ENCODE measurements around the gene NFS1. TPM values are rescaled to one million over a fixed set of nuclear protein-coding genes. Genes with fewer than 3 reads are reported as not detected.
"Not testable (repeated sequence)": the region's sequence is repeated elsewhere in the genome, so short reads cannot be mapped to it uniquely, and the experiment has no call there.

NFS1 gene
- total RNA-seq, 2 donors from 2014 or later, result 27.0 to 37.4 TPM

DNA sequence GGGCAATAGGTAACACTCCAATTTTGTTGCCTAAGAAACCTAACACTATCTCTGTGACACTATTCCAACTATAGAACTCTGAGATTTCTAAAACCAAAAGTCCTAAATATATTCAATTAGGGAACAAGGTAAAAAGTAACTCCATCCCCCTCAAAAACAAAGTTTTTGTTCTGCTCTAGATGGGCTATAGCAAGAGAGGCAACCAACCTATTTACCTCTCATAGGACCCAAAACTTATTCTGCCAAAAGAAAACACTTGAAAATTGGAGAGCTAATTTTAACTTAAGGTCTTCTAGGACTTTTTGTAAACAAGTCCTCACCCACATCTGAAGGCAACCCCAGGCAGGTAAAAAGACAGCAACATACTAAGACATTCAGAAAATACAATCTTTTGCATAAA is 35.2 kb upstream of the NFS1 start:
- Mint-ChIP-seq H3K27me3 (no peaks in the 10 kb centered on the region), H3K9me3 (no peaks in the 10 kb centered on the region), H3K4me3 (peak overlapping the region; percentile 52), H3K36me3 (peaks cover 49% of the 10 kb centered on the region), H3K4me1 (ENCODE audit: low read depth in 2 of 2) (peaks cover 48 to 58% of the 10 kb centered on the region in 2 donors), H3K27ac (peak overlapping the region; percentile 29 to 51)
- ATAC-seq, result no peak
- no peak for DNase-seq (ENCODE audit: low spot score)

GRCh38 chr20:35732644-35732982 is 33.5 kb upstream of the NFS1 start:
- ATAC-seq (no peak), DNase-seq (ENCODE audit: low spot score) (no peak)
- Mint-ChIP-seq H3K36me3 (peaks cover 36% of the 10 kb centered on the region), H3K27me3 (no peaks in the 10 kb centered on the region), H3K4me1 (ENCODE audit: low read depth in 2 of 2) (peaks cover 36 to 45% of the 10 kb centered on the region in 2 donors), H3K4me3 (peak overlapping the region; percentile 52), H3K27ac (peak overlapping the region in 1 of 2 donors; percentile 29), H3K9me3 (no peaks in the 10 kb centered on the region)

- peaks cover 36% of the 10 kb centered on the region for H3K36me3 Mint-ChIP-seq
- peaks cover 36 to 45% of the 10 kb centered on the region in 2 donors for H3K4me1 Mint-ChIP-seq (ENCODE audit: low read depth in 2 of 2)
- peak overlapping the region in 1 of 2 donors; percentile 0 for H3K27ac Mint-ChIP-seq
- H3K9me3 Mint-ChIP-seq, result no peaks in the 10 kb centered on the region
- ATAC-seq (no peak), DNase-seq (ENCODE audit: low spot score) (no peak)
- H3K4me3 Mint-ChIP-seq, result peak overlapping the region; percentile 24
- H3K27me3 Mint-ChIP-seq, result no peaks in the 10 kb centered on the region
Measured at GRCh38 chr20:35731862-35732643, 32.9 kb upstream of the NFS1 start.

DNA sequence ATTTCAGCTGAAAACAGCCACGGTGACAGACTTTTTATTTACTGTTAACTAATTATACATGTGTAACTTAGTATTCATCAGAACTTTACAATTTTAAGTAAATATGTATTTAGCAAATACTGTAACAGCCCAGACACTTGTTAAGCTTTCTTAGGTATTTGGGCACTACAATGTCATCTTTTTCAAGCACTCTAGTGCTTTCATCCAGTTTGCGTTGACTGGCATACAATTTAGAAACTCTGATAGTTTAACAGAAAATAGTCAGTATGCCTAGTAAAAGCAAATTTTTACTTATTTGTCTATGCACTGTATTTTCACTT is 32.3 kb upstream of the NFS1 start:
- Mint-ChIP-seq H3K27ac (peak overlapping the region in 1 of 2 donors; percentile 0), H3K9me3 (no peaks in the 10 kb centered on the region), H3K4me3 (no peak overlapping the region), H3K27me3 (no peaks in the 10 kb centered on the region), H3K36me3 (peaks cover 41% of the 10 kb centered on the region), H3K4me1 (ENCODE audit: low read depth in 2 of 2) (peaks cover 39 to 45% of the 10 kb centered on the region in 2 donors)
- ATAC-seq (no peak), DNase-seq (ENCODE audit: low spot score) (no peak)

GRCh38 chr20:35730583-35731468 is 31.7 kb upstream of the NFS1 start:
- Mint-ChIP-seq H3K9me3 (no peaks in the 10 kb centered on the region), H3K36me3 (peaks cover 38% of the 10 kb centered on the region), H3K4me1 (ENCODE audit: low read depth in 2 of 2) (peaks cover 35 to 40% of the 10 kb centered on the region in 2 donors), H3K27ac (no peak overlapping the region), H3K4me3 (peak overlapping the region; percentile 27), H3K27me3 (no peaks in the 10 kb centered on the region)
- no peak for ATAC-seq
- DNase-seq (ENCODE audit: low spot score), result no peak

GRCh38 chr20:35729836-35730582 is 30.9 kb upstream of the NFS1 start:
- H3K9me3 Mint-ChIP-seq, result no peaks in the 10 kb centered on the region
- H3K27ac Mint-ChIP-seq, result no peak overlapping the region
- ATAC-seq (no peak), DNase-seq (ENCODE audit: low spot score) (no peak)
- H3K36me3 Mint-ChIP-seq, result peaks cover 41% of the 10 kb centered on the region
- no peaks in the 10 kb centered on the region for H3K27me3 Mint-ChIP-seq
- peak overlapping the region; percentile 27 for H3K4me3 Mint-ChIP-seq
- H3K4me1 Mint-ChIP-seq (ENCODE audit: low read depth in 2 of 2), result peaks cover 36 to 40% of the 10 kb centered on the region in 2 donors

DNA sequence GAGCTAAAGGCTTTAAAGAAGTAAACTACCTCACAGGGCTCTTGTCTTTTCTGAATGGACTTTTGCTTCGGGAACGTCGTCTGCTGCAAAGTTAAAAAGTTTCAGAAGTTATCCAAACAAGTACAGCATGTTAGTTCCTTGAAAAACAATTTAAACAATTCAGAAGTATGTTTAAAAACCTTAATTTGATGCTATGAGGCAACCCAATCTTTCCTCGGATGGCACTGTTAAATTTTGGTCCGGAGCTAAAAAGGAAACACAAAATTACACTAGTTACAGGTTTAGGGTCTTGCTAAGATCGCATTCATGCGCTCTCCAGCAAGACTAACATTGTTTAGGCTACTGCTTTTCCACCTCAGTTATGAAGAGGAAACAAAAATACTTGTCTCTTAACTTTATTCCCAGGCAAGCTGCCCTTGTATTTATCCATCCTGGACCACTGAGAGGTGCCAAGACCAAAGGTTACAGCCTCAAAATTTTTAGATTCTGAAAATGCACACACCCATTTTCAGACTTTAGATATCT is 30.2 kb upstream of the NFS1 start:
- DNase-seq (ENCODE audit: low spot score), result no peak
- Mint-ChIP-seq H3K27ac (no peak overlapping the region), H3K9me3 (no peaks in the 10 kb centered on the region), H3K27me3 (no peaks in the 10 kb centered on the region), H3K4me1 (ENCODE audit: low read depth in 2 of 2) (peaks cover 36 to 37% of the 10 kb centered on the region in 2 donors), H3K36me3 (peaks cover 39% of the 10 kb centered on the region), H3K4me3 (no peak overlapping the region)
- ATAC-seq, result no peak

GRCh38 chr20:35726842-35727711 is 27.9 kb upstream of the NFS1 start:
- DNase-seq (ENCODE audit: low spot score) (no peak), ATAC-seq (no peak)
- Mint-ChIP-seq H3K4me3 (no peak overlapping the region), H3K27ac (peak overlapping the region in 1 of 2 donors; percentile 48), H3K9me3 (no peaks in the 10 kb centered on the region), H3K4me1 (ENCODE audit: low read depth in 2 of 2) (peaks cover 31 to 33% of the 10 kb centered on the region in 2 donors), H3K36me3 (peaks cover 38% of the 10 kb centered on the region), H3K27me3 (no peaks in the 10 kb centered on the region)

GRCh38 chr20:35724321-35725230 is 25.4 kb upstream of the NFS1 start:
- H3K4me1 Mint-ChIP-seq (ENCODE audit: low read depth in 2 of 2), result peaks cover 24 to 38% of the 10 kb centered on the region in 2 donors
- no peak overlapping the region for H3K4me3 Mint-ChIP-seq
- ATAC-seq (no peak), DNase-seq (ENCODE audit: low spot score) (no peak)
- H3K36me3 Mint-ChIP-seq, result peaks cover 44% of the 10 kb centered on the region
- H3K27ac Mint-ChIP-seq, result peak overlapping the region; percentile 11 to 53
- no peaks in the 10 kb centered on the region for H3K27me3 Mint-ChIP-seq
- H3K9me3 Mint-ChIP-seq, result no peaks in the 10 kb centered on the region

GRCh38 chr20:35723652-35724320 is 24.6 kb upstream of the NFS1 start:
- H3K27me3 Mint-ChIP-seq; H3K4me3 Mint-ChIP-seq; ATAC-seq; H3K9me3 Mint-ChIP-seq; DNase-seq (ENCODE audit: low spot score): not testable (repeated sequence)
- Mint-ChIP-seq H3K27ac (peak overlapping the region; percentile 48 to 81), H3K36me3 (peaks cover 44% of the 10 kb centered on the region), H3K4me1 (ENCODE audit: low read depth in 2 of 2) (peaks cover 24 to 38% of the 10 kb centered on the region in 2 donors)

DNA sequence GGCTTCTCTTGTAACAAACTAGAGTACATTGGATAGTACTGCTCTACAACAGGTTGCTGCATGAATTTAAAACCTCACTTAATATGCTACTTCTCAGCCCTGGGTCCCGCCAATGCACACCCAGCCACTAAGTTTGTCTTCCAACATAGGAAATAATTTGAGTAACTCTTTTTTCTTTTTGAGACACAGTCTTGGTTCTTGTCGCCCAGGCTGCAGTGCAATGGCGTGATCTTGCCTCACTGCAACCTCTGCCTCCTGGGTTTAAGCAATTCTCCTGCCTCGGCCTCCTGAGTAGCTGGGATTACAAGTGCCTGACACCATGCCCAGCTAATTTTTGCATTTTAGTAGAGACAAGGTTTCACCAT is 24.1 kb upstream of the NFS1 start:
- H3K9me3 Mint-ChIP-seq; H3K27me3 Mint-ChIP-seq; DNase-seq (ENCODE audit: low spot score): not testable (repeated sequence)
- peak in 1 of 2 donors; percentile 41 for ATAC-seq
- peak overlapping the region; percentile 48 to 81 for H3K27ac Mint-ChIP-seq
- peaks cover 44% of the 10 kb centered on the region for H3K36me3 Mint-ChIP-seq
- peaks cover 24 to 39% of the 10 kb centered on the region in 2 donors for H3K4me1 Mint-ChIP-seq (ENCODE audit: low read depth in 2 of 2)
- H3K4me3 Mint-ChIP-seq, result peak overlapping the region; percentile 43

- peaks cover 24 to 39% of the 10 kb centered on the region in 2 donors for H3K4me1 Mint-ChIP-seq (ENCODE audit: low read depth in 2 of 2)
Measured at GRCh38 chr20:35721621-35722020, 22.5 kb upstream of the NFS1 start.

More at GRCh38 chr20:35721621-35722020, 22.5 kb upstream of the NFS1 start:
- Mint-ChIP-seq H3K27ac (peak overlapping the region; percentile 69 to 81), H3K4me3 (no peak overlapping the region), H3K27me3 (no peaks in the 10 kb centered on the region), H3K9me3 (no peaks in the 10 kb centered on the region), H3K36me3 (peaks cover 41% of the 10 kb centered on the region)
- no peak for ATAC-seq
- no peak for DNase-seq (ENCODE audit: low spot score)
